ENCODE measurements around the gene SLIT3.

SLIT3 gene

GRCh38 chr5:168863021-168863420 is 437.9 kb downstream of the SLIT3 start:
- no peaks in the 10 kb centered on the region for H4K20me1 ChIP-seq (ENCODE audit: insufficient read depth, low read length, poor library complexity, severe bottlenecking)
- no peaks in the 10 kb centered on the region for H3K9me2 ChIP-seq (replicated peaks; ENCODE audit: low read depth, low read length)
- no peaks in the 10 kb centered on the region for H3K79me2 ChIP-seq (ENCODE audit: insufficient read depth, low read length)
- no peak overlapping the region for H2AFZ ChIP-seq (ENCODE audit: low read length)
- no peak overlapping the region for H3K4me2 ChIP-seq (ENCODE audit: low read depth, low read length, poor library complexity, severe bottlenecking)
- no peaks in the 10 kb centered on the region for H3K27me3 ChIP-seq (ENCODE audit: insufficient read depth, low read length, poor library complexity, severe bottlenecking)
- peaks cover 5% of the 10 kb centered on the region for H3K4me1 ChIP-seq (ENCODE audit: insufficient read depth, low read length, poor library complexity, severe bottlenecking)
- no peaks in the 10 kb centered on the region for H3F3A ChIP-seq (ENCODE audit: low read depth)
- H3K9me3 ChIP-seq (ENCODE audit: insufficient read depth, low read depth, low read length): no peaks in the 10 kb centered on the region
- TF ChIP-seq CTCF (conservative IDR thresholded peaks at IDR 0.05; ENCODE audit: low read length): no peak
- TF ChIP-seq EZH2phosphoT487 (IDR thresholded peaks at IDR 0.05; ENCODE audit: borderline replicate concordance): no peak
- no peak overlapping the region for H3K9ac ChIP-seq (ENCODE audit: low read depth, low read length, poor library complexity, severe bottlenecking)
- no peak overlapping the region for H3K4me3 ChIP-seq (ENCODE audit: low read length, poor library complexity, severe bottlenecking)
- H3K36me3 ChIP-seq (ENCODE audit: insufficient read depth, low read length): no peaks in the 10 kb centered on the region

GRCh38 chr5:168860503-168860902 is 440.4 kb downstream of the SLIT3 start:
- H3K9me3 ChIP-seq (ENCODE audit: insufficient read depth, low read depth, low read length): no peaks in the 10 kb centered on the region
- H3K79me2 ChIP-seq (ENCODE audit: insufficient read depth, low read length): no peaks in the 10 kb centered on the region
- H3K4me1 ChIP-seq (ENCODE audit: insufficient read depth, low read length, poor library complexity, severe bottlenecking): peaks cover 5% of the 10 kb centered on the region
- no peak overlapping the region for H3K4me3 ChIP-seq (ENCODE audit: low read length, poor library complexity, severe bottlenecking)
- H4K20me1 ChIP-seq (ENCODE audit: insufficient read depth, low read length, poor library complexity, severe bottlenecking): no peaks in the 10 kb centered on the region
- no peak overlapping the region for H3K4me2 ChIP-seq (ENCODE audit: low read depth, low read length, poor library complexity, severe bottlenecking)
- H3K27me3 ChIP-seq (ENCODE audit: insufficient read depth, low read length, poor library complexity, severe bottlenecking): no peaks in the 10 kb centered on the region
- H3F3A ChIP-seq (ENCODE audit: low read depth): no peaks in the 10 kb centered on the region
- H2AFZ ChIP-seq (ENCODE audit: low read length): no peak overlapping the region
- no peaks in the 10 kb centered on the region for H3K9me2 ChIP-seq (replicated peaks; ENCODE audit: low read depth, low read length)
- TF ChIP-seq EZH2phosphoT487 (IDR thresholded peaks at IDR 0.05; ENCODE audit: borderline replicate concordance) (no peak), CTCF (conservative IDR thresholded peaks at IDR 0.05; ENCODE audit: low read length) (no peak)
- H3K9ac ChIP-seq (ENCODE audit: low read depth, low read length, poor library complexity, severe bottlenecking): no peak overlapping the region
- H3K36me3 ChIP-seq (ENCODE audit: insufficient read depth, low read length): no peaks in the 10 kb centered on the region

- Histone ChIP-seq H3K9ac (ENCODE audit: low read depth, low read length, poor library complexity, severe bottlenecking) (no peak overlapping the region), H4K20me1 (ENCODE audit: insufficient read depth, low read length, poor library complexity, severe bottlenecking) (no peaks in the 10 kb centered on the region), H3K9me3 (ENCODE audit: insufficient read depth, low read depth, low read length) (no peaks in the 10 kb centered on the region), H3K79me2 (ENCODE audit: insufficient read depth, low read length) (no peaks in the 10 kb centered on the region), H3K4me1 (ENCODE audit: insufficient read depth, low read length, poor library complexity, severe bottlenecking) (peaks cover 6% of the 10 kb centered on the region), H3K4me3 (ENCODE audit: low read length, poor library complexity, severe bottlenecking) (no peak overlapping the region), H2AFZ (ENCODE audit: low read length) (no peak overlapping the region), H3K27me3 (ENCODE audit: insufficient read depth, low read length, poor library complexity, severe bottlenecking) (no peaks in the 10 kb centered on the region), H3K36me3 (ENCODE audit: insufficient read depth, low read length) (no peaks in the 10 kb centered on the region), H3K4me2 (ENCODE audit: low read depth, low read length, poor library complexity, severe bottlenecking) (no peak overlapping the region), H3F3A (ENCODE audit: low read depth) (no peaks in the 10 kb centered on the region), H3K9me2 (replicated peaks; ENCODE audit: low read depth, low read length) (no peaks in the 10 kb centered on the region)
- no peak for TF ChIP-seq EZH2phosphoT487 (IDR thresholded peaks at IDR 0.05; ENCODE audit: borderline replicate concordance)
- TF ChIP-seq CTCF (conservative IDR thresholded peaks at IDR 0.05; ENCODE audit: low read length): no peak
Measured at GRCh38 chr5:168860081-168860480, 440.9 kb downstream of the SLIT3 start.

Measured in Loucy (cell line).